Activated CD8-positive, alpha-beta T cell treated with anti-CD3 and anti-CD28 coated beads for 36 hours (primary cell): ENCODE data around the gene MXD1. TPM values are rescaled to one million over a fixed set of nuclear protein-coding genes. Genes with fewer than 3 reads are reported as not detected.
"Not testable (repeated sequence)": the region's sequence is repeated elsewhere in the genome, so short reads cannot be mapped to it uniquely, and the experiment has no call there.

Experiments used
- ATAC-seq: fragments of 200-7000 bp; cut with Tn5 transposase; one replicate; pipeline ENCODE4 v1.10.0; 2021; ENCODE audit warnings: mild to moderate bottlenecking, moderate library complexity
- CTCF ChIA-PET: fragments of 350-600 bp; sonication (Branson Sonifier 250); formaldehyde crosslinking; loops from one replicate; lab custom pipeline; 2021; ENCODE audit warnings: antibody characterized with exemption; lab: Charles Lee
- POLR2A ChIA-PET: fragments of 350-600 bp; sonication (Branson Sonifier 250); formaldehyde crosslinking; loops from one replicate; lab custom pipeline; 2021; ENCODE audit warnings: antibody characterized with exemption; lab: Charles Lee
- DNase-seq: peaks from one replicate; pipeline ENCODE4 v3.0.0-alpha.2; 2020
- H3K27ac Mint-ChIP-seq: one replicate; pipeline ENCODE4 v1.8.0; 2021; ENCODE audit warnings: mild to moderate bottlenecking, mixed read lengths
- H3K27me3 Mint-ChIP-seq: one replicate; pipeline ENCODE4 v1.8.0; 2021; ENCODE audit warnings: mixed read lengths
- H3K36me3 Mint-ChIP-seq: one replicate; pipeline ENCODE4 v1.8.0; 2021; ENCODE audit warnings: low read depth, mixed read lengths
- H3K4me1 Mint-ChIP-seq: one replicate; pipeline ENCODE4 v1.8.0; 2021; ENCODE audit warnings: low read depth, mixed read lengths
- H3K4me3 Mint-ChIP-seq: one replicate; pipeline ENCODE4 v1.8.0; 2021; ENCODE audit warnings: mild to moderate bottlenecking, moderate library complexity, mixed read lengths
- H3K9me3 Mint-ChIP-seq: one replicate; pipeline ENCODE4 v1.8.0; 2021; ENCODE audit warnings: mixed read lengths
- intact Hi-C: fragments of 100-400 bp; cut with micrococcal nuclease; formaldehyde crosslinking; loops from one replicate; pipeline ENCODE4 v1.10.0; 2022
- total RNA-seq, 2 experiments: library from RNA; stranded (reverse); gene quantifications; one replicate each; pipeline ENCODE4 v1.2.3, GENCODE V29; 2021
- TF ChIP-seq, protein P1 (sequence below): fragments of 200-600 bp; IDR thresholded peaks from one replicate; pipeline ENCODE4 v1.8.0; 2022; ENCODE audit warnings: antibody characterized with exemption, mild to moderate bottlenecking

Gene MXD1
- total RNA-seq, 2 experiments from 2014 or later = 9.9 to 11.7 TPM

DNA sequence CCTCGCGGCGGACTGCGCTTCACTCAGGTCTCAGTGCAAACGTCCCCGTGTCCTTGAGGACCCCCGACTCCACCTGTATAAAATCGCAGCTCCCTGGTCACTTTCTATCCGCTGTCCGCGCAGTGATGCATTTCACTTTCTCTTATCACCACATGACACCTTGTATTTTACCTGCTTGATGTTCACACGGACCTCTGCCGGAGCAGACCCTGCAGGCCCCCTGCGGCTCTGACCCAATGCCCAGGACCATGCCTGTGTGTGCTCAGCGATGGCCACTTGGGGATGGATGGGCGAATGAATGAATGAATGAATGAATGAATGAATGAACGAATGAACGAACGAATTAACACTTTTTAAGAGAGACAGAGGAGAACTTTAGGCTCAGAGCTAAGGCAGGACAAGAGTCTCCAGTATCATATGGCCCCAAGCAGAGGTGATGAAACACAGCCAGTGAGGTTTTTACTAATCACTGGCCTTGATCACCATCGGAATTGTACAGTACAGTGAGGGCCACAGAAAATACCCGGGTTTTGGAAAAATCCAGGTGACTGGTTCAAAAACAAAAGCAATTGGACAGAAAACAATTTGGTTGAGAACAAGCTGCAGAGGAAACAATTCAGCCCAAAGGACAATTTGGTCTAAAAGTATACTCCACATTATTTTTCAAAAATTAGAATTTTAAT lies 34.2 kb downstream of the MXD1 start:
- ATAC-seq (no peak), DNase-seq (no peak)
- H3K4me3 Mint-ChIP-seq = no peak overlapping the region
- intact Hi-C loops = no loop called here
- H3K27me3 Mint-ChIP-seq = no peaks in the 10 kb centered on the region
- no peaks in the 10 kb centered on the region for H3K36me3 Mint-ChIP-seq
- TF ChIP-seq, protein P1, sequence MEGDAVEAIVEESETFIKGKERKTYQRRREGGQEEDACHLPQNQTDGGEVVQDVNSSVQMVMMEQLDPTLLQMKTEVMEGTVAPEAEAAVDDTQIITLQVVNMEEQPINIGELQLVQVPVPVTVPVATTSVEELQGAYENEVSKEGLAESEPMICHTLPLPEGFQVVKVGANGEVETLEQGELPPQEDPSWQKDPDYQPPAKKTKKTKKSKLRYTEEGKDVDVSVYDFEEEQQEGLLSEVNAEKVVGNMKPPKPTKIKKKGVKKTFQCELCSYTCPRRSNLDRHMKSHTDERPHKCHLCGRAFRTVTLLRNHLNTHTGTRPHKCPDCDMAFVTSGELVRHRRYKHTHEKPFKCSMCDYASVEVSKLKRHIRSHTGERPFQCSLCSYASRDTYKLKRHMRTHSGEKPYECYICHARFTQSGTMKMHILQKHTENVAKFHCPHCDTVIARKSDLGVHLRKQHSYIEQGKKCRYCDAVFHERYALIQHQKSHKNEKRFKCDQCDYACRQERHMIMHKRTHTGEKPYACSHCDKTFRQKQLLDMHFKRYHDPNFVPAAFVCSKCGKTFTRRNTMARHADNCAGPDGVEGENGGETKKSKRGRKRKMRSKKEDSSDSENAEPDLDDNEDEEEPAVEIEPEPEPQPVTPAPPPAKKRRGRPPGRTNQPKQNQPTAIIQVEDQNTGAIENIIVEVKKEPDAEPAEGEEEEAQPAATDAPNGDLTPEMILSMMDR = no peak
- no peaks in the 10 kb centered on the region for H3K9me3 Mint-ChIP-seq
- H3K27ac Mint-ChIP-seq = no peak overlapping the region
- ChIA-PET CTCF (no interaction called here), POLR2A (no interaction called here)
- peaks cover 34% of the 10 kb centered on the region for H3K4me1 Mint-ChIP-seq

DNA sequence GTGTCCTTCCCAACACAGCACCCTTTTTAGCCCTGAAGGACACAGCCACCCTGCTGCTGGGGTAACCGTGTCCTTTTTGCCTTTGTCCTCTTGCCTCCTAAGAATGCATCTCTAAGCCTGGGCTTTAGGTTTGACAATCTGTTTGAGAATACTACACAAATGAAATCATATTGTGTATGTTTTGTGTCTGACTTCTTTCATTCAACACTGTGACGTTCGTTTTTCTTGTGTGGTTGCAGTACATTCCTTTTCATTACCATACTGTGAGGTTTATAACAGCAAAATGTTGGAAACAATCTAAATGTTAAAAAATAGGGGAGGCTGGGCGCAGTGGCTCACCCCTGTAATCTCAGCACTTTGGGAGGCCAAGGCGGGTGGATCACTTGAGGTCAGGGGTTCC lies 35.3 kb downstream of the MXD1 start:
- TF ChIP-seq, protein P1 = no peak
- H3K9me3 Mint-ChIP-seq = no peaks in the 10 kb centered on the region
- no peak overlapping the region for H3K4me3 Mint-ChIP-seq
- H3K4me1 Mint-ChIP-seq = peaks cover 29% of the 10 kb centered on the region
- ATAC-seq = no peak
- ChIA-PET POLR2A (no interaction called here), CTCF (no interaction called here)
- H3K27me3 Mint-ChIP-seq = no peaks in the 10 kb centered on the region
- intact Hi-C loops = no loop called here
- no peak for DNase-seq
- no peak overlapping the region for H3K27ac Mint-ChIP-seq
- no peaks in the 10 kb centered on the region for H3K36me3 Mint-ChIP-seq

DNA sequence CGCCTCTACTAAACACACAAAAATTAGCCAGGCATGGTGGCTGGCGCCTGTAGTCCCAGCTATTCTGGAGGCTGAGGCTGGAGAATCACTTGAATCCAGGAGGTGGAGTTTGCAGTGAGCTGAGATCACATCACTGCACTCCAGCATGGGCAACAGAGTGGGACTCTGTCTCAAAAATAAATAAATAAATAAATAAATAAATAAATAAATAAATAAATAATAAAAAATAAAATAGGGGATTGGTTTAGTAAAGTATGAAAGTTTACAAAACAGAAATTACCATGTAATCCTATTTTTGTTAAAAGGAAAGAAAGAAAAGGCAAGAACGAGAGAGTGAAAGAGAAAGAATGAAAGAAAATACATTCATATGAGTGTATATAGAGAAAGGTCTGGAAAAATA lies 35.8 kb downstream of the MXD1 start:
- H3K4me3 Mint-ChIP-seq, H3K27me3 Mint-ChIP-seq, H3K9me3 Mint-ChIP-seq, H3K36me3 Mint-ChIP-seq, DNase-seq, H3K27ac Mint-ChIP-seq, ATAC-seq, intact Hi-C loops, POLR2A ChIA-PET, CTCF ChIA-PET: not testable (repeated sequence)
- peaks cover 25% of the 10 kb centered on the region for H3K4me1 Mint-ChIP-seq

DNA sequence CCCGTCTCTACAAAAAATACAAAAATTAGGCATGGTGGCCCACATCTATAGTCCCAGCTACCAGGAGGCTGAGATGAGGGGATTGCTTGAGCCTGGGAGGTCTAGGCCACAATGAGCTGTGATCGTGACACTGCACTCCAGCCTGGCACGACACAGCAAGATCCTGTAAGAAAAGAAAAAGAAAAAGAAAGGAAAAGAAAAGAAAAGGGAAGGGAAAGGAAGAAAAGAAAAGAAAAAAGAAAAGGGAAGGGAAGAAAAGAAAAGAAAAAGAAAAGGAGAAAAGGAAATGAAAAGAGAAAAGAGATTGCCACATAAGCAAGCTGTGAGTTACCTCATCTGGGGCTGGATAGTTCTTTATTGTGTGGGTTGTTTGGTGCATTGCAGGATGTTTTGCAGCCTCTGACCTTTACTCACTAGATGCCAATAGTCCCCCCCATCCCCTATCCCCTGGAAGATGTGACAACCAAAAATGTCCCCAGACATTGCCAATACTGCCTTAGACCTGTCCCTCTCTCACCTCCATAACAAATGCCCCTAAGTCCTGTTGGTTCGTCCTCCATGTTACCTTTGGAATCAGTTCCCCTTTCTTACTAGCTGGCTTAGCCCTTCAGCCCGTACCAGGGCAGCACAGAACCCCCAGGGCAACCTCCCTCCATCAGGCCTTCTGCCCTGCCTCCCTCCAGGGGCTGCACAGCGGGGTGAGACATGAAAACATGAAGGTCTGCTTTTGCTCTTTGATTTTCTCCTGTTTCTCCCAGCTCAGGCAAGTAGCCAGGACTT lies 37.6 kb downstream of the MXD1 start:
- Mint-ChIP-seq H3K27me3 (no peaks in the 10 kb centered on the region), H3K27ac (no peak overlapping the region), H3K36me3 (no peaks in the 10 kb centered on the region), H3K4me1 (peaks cover 6% of the 10 kb centered on the region), H3K4me3 (no peak overlapping the region), H3K9me3 (no peaks in the 10 kb centered on the region)
- TF ChIP-seq, protein P1 = no peak
- CTCF ChIA-PET = interaction anchor here (1.1 to 1.7 kb wide), 2 partner anchors 40 to 115 kb away, joined by 3 read pairs; no protein-coding TSS in a partner anchor
- intact Hi-C loops = no loop called here
- ATAC-seq = no peak
- POLR2A ChIA-PET = interaction anchor here (1.2 kb wide), 1 partner anchor 32 kb away, joined by 5 read pairs; no protein-coding TSS in a partner anchor
- DNase-seq = no peak

DNA sequence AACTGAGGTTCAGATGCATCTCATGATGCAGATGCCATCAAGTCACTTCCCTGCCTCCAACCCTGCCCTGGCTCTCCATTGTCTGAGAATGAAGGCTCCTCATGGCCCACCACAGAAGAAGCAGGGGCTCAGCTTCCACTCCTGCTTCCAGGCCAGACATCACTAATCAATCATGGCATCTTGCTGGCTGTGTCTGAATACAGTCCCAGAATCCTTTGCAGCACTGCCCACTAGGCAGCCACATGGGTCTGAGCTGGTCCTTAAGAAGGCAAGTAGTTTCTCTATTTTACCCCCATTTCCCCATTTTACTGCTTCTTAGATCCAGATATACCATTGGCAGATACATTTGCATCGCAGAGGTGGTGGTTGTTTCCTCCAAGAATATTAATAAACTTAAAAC lies 39.2 kb downstream of the MXD1 start:
- DNase-seq (no peak), ATAC-seq (no peak)
- Mint-ChIP-seq H3K9me3 (no peaks in the 10 kb centered on the region), H3K4me3 (no peak overlapping the region), H3K27me3 (no peaks in the 10 kb centered on the region), H3K36me3 (no peaks in the 10 kb centered on the region), H3K4me1 (peaks cover 3% of the 10 kb centered on the region), H3K27ac (no peak overlapping the region)
- TF ChIP-seq, protein P1 = no peak
- intact Hi-C loops = no loop called here
- ChIA-PET POLR2A (interaction anchor here (1.2 to 1.8 kb wide), 2 partner anchors 8 to 34 kb away, joined by 4 to 5 read pairs; no protein-coding TSS in a partner anchor), CTCF (interaction anchor here (1.1 to 2.3 kb wide), 3 partner anchors 31 to 114 kb away, joined by 3 to 7 read pairs (median 3); no protein-coding TSS in a partner anchor)
